GM12878 (cell line): Measurements from ENCODE around the gene TTF2. TPM values are rescaled to one million over a fixed set of nuclear protein-coding genes. Genes with fewer than 3 reads are reported as not detected.
A peak's percentile ranks its signal among the peaks of the same experiment; 100 is the strongest.

Source experiments
- ATAC-seq: fragments of 200-7000 bp; cut with Tn5 transposase; 3 replicates; pipeline ENCODE4 v1.9.1; 2020; ENCODE audit warnings: mild to moderate bottlenecking, moderate library complexity
- BruUV-seq: library from RNA; stranded (reverse); fragments of 400-500 nt; replicated peaks from 2 replicates; lab custom pipeline; 2021; lab: Mats Ljungman, UMichigan
- CTCF ChIA-PET: fragments of 300-600 bp; sonication (Branson Sonifier 250); formaldehyde crosslinking; extraction: SDS; loops from one replicate; lab custom pipeline; 2021; ENCODE audit warnings: inconsistent platforms; lab: Yijun Ruan, JAX
- POLR2A ChIA-PET: fragments of 350-600 bp; formaldehyde crosslinking; extraction: SDS; loops from one replicate; lab custom pipeline; 2021; ENCODE audit warnings: inconsistent platforms; lab: Charles Lee
- RAD21 ChIA-PET: fragments of 300-600 bp; sonication (Branson Sonifier 250); formaldehyde crosslinking; loops from one replicate; lab custom pipeline; 2023; ENCODE audit warnings: antibody characterized with exemption; ENCODE audit not compliant: unreplicated experiment; lab: Charles Lee
- SMC1A ChIA-PET: fragments of 300-600 bp; sonication (Branson Sonifier 250); formaldehyde crosslinking; loops from one replicate; lab custom pipeline; 2023; ENCODE audit not compliant: unreplicated experiment, uncharacterized antibody; lab: Charles Lee
- DNase-seq: peaks from one replicate; pipeline ENCODE4 v3.0.0-alpha.2; 2011; ENCODE audit warnings: low read depth, low spot score
- FAIRE-seq: peaks from 3 replicates; lab custom pipeline; 2011; peaks lifted over from hg19 to GRCh38; lab: Jason Lieb, UNC
- H2AFZ ChIP-seq: 2 replicates; pipeline ENCODE4 v1.6.0; 2011; ENCODE audit warnings: low read depth, low read length, control low read depth; ENCODE audit not compliant: control insufficient read depth
- H3K27ac ChIP-seq: 2 replicates; pipeline ENCODE4 v1.5.1; 2011; ENCODE audit warnings: control low read depth; ENCODE audit not compliant: control insufficient read depth, insufficient read depth
- H3K27me3 ChIP-seq, 2 experiments: replicated peaks in 1 of 2; 2 replicates each; pipeline versions ENCODE4 v1.6.0 to v1.6.1; 2011; ENCODE audit warnings: low read length in 1 of 2; ENCODE audit not compliant: control insufficient read depth in 2 of 2, insufficient read depth in 2 of 2
- H3K36me3 ChIP-seq, 2 experiments: 2 replicates each; pipeline ENCODE4 v1.5.1; 2011; ENCODE audit warnings: low read length in 1 of 2; ENCODE audit not compliant: control insufficient read depth in 2 of 2, insufficient read depth in 2 of 2
- H3K4me1 ChIP-seq: 2 replicates; pipeline ENCODE4 v1.6.1; 2011; ENCODE audit warnings: mild to moderate bottlenecking, low read length, moderate library complexity, mixed read lengths; ENCODE audit not compliant: control insufficient read depth, insufficient read depth
- H3K4me2 ChIP-seq: 2 replicates; pipeline ENCODE4 v1.6.0; 2011; ENCODE audit warnings: control low read depth; ENCODE audit not compliant: control insufficient read depth, insufficient read depth
- H3K4me3 ChIP-seq: fragments of 200-600 bp; sonication (generic); 2 replicates; pipeline ENCODE4 v1.5.1; 2016
- H3K79me2 ChIP-seq: 2 replicates; pipeline ENCODE4 v1.6.0; 2011; ENCODE audit warnings: low read length; ENCODE audit not compliant: control insufficient read depth, insufficient read depth
- H3K9ac ChIP-seq: 2 replicates; pipeline ENCODE4 v1.8.0; 2011; ENCODE audit warnings: low read length, control low read depth, mixed read lengths; ENCODE audit not compliant: control insufficient read depth, insufficient read depth
- H3K9me3 ChIP-seq: replicated peaks from 3 replicates; pipeline ENCODE4 v1.5.1; 2011; ENCODE audit warnings: mild to moderate bottlenecking, low read length; ENCODE audit not compliant: control insufficient read depth, insufficient read depth
- H4K20me1 ChIP-seq: 2 replicates; pipeline ENCODE4 v1.6.0; 2011; ENCODE audit not compliant: control insufficient read depth, insufficient read depth
- BHLHE40 ChIP-seq, 2 experiments: fragments of 450-650 bp in 1 of 2; IDR thresholded peaks; 2 replicates each; pipeline ENCODE4 v1.6.1; 2011 to 2017; ENCODE audit warnings: low read depth in 2 of 2, borderline replicate concordance in 1 of 2, improper control_type of control experiment in 1 of 2, low read length in 1 of 2, mild to moderate bottlenecking in 1 of 2
- HCFC1 ChIP-seq: fragments of 150-350 bp; IDR thresholded peaks from 2 replicates; pipeline ENCODE4 v1.6.1; 2014; ENCODE audit warnings: low read length
- HDAC6 ChIP-seq: fragments of 200-600 bp; sonication (generic); IDR thresholded peaks from one replicate; pipeline ENCODE4 v1.8.0; 2017; ENCODE audit warnings: antibody characterized with exemption; ENCODE audit not compliant: unreplicated experiment
- IKZF2 ChIP-seq, 2 experiments: fragments of 450-650 bp; IDR thresholded peaks; 2 replicates each; pipeline ENCODE4 v1.6.1; 2017; ENCODE audit warnings: mild to moderate bottlenecking in 2 of 2, moderate library complexity in 2 of 2
- NFIC ChIP-seq: IDR thresholded peaks from 2 replicates; pipeline ENCODE4 v1.6.1; 2012; ENCODE audit warnings: low read depth, mild to moderate bottlenecking, inconsistent platforms, low read length, moderate library complexity
- NKRF ChIP-seq: fragments of 450-650 bp; conservative IDR thresholded peaks from 2 replicates; pipeline ENCODE4 v1.6.1; 2017; ENCODE audit warnings: mild to moderate bottlenecking, moderate library complexity
- NR2C2 ChIP-seq: IDR thresholded peaks from 2 replicates; pipeline ENCODE4 v1.6.1; 2011; ENCODE audit warnings: borderline replicate concordance, low read depth; ENCODE audit not compliant: control insufficient read depth, insufficient read length
- PKNOX1 ChIP-seq: fragments of 450-650 bp; IDR thresholded peaks from 2 replicates; pipeline ENCODE4 v1.6.1; 2016; ENCODE audit warnings: mild to moderate bottlenecking
- PML ChIP-seq: IDR thresholded peaks from 2 replicates; pipeline ENCODE4 v1.6.1; 2012; ENCODE audit warnings: low read length, inconsistent platforms
- POLR2A ChIP-seq: IDR thresholded peaks from 2 replicates; pipeline ENCODE4 v1.6.1; 2011; ENCODE audit warnings: low read depth, mild to moderate bottlenecking, low read length
- RAD21 ChIP-seq: IDR thresholded peaks from 2 replicates; pipeline ENCODE4 v1.6.1; 2011; ENCODE audit warnings: mild to moderate bottlenecking, low read depth, low read length, moderate library complexity; ENCODE audit not compliant: insufficient read depth
- RELB ChIP-seq: fragments of 450-650 bp; IDR thresholded peaks from 2 replicates; pipeline ENCODE4 v1.6.1; 2017; ENCODE audit warnings: low read depth, mild to moderate bottlenecking, moderate library complexity
- SREBF1 ChIP-seq: IDR thresholded peaks from 2 replicates; pipeline ENCODE4 v1.6.1; 2012; ENCODE audit warnings: mild to moderate bottlenecking, low read length
- TBL1XR1 ChIP-seq: IDR thresholded peaks from 2 replicates; pipeline ENCODE4 v1.6.1; 2012; ENCODE audit warnings: low read depth, low read length, improper control_type of control experiment
- ZBED1 ChIP-seq: IDR thresholded peaks from 2 replicates; pipeline ENCODE4 v1.6.1; 2016; ENCODE audit warnings: borderline replicate concordance
- WGBS: methylation state at CpG from one replicate; pipeline ENCODE4 v1.1.6; 2016; ENCODE audit warnings: low lambda C conversion rate; ENCODE audit not compliant: insufficient replicate concordance, insufficient coverage; ENCODE audit errors: missing lambda C conversion rate; 5-methylcytosine and 5-hydroxymethylcytosine counted together
- in situ Hi-C: fragments of 300-500 bp; cut with MboI; formaldehyde crosslinking; loops from 9 replicates; pipeline ENCODE4 v1.14.3; 2018; ENCODE audit warnings: mixed read lengths
- intact Hi-C: fragments of 100-400 bp; cut with micrococcal nuclease; formaldehyde crosslinking; loops from one replicate; pipeline ENCODE4 v1.14.2; 2022; ENCODE audit not compliant: unreplicated experiment
- polyA plus RNA-seq, 11 experiments: library from polyadenylated mRNA; depleted of rRNA in 4 of 11; unstranded in 6 of 11; stranded (reverse) in 5 of 11; fragments of >200 nt; fragmentation: Nextera tagmentation in 4 of 11; fragmentation: Illumina TruSeq in 1 of 11; extraction: Ambion mirVana in 4 of 11; extraction: Trizol in 1 of 11; gene quantifications; 1 replicate in 1 of 11; 2 replicates in 10 of 11; pipeline versions ENCODE4 v1.2.1 to v1.2.3, GENCODE V29; 2011 to 2016; ENCODE audit warnings: inconsistent platforms in 2 of 11, missing spikeins in 2 of 11, low read depth in 1 of 11
- total RNA-seq, 4 experiments: library from RNA; depleted of rRNA in 3 of 4; stranded (reverse); fragments of >200 nt in 3 of 4; fragmentation: Illumina TruSeq in 1 of 4; extraction: Trizol in 1 of 4; gene quantifications; 2 replicates each; pipeline versions ENCODE4 v1.2.1 to v1.2.3, GENCODE V29; 2013 to 2021

The TTF2 gene
- total and polyA plus RNA-seq, 10 of the 15 experiments (the other 5 are each of a cell fraction or from before 2014, with no cell fraction given) = 17.7 to 134 (median 78.2) TPM

DNA sequence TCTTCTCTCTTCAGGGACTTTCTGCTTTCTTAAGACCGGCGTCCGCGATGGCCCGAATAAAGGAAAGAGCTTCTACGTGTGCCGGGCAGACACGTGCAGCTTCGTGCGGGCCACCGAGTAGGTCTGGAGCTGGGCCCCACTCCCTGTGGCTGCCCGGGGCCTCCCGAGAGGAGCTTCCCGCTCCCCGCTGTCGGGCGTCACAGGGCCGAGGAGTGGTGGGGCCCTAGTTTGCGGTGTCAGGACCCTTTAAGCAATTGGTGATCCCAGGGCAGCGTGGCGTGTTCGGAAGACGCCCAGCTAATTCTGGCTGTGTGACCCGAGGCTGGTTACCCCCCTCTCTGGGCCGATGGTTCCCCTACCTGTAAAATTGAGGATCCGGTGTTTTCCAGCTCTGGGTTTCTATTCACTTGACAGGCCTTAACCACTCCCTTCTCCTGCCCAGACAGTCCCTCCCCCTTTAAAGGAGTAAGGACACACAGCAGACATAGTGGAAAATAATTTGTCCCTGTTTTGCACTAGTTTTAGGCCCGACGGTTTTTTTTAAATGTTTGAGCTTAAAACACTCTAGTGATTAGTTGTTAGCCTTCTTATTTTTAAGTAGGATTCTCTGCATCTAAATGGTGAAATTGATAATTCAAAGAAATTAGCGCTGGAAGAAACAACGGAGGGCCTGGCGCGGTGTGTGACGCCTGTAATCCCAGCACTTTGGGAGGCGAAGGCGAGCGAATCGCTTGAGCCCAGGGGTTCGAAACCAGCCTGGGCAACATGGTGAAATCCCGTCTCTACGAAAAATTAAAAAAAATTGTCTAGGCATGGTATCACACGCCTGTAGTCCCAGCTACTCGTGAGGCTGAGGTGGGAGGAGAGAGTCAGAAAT, 553 bp downstream of the TTF2 start:
- peak; percentile 31 for DNase-seq
- intact Hi-C loops = loop anchor here (2.0 to 10.0 kb wide), 4 partner anchors 234 to 683 kb away; partner anchors contain the start of gene MAN1A2
- Histone ChIP-seq H3K36me3 (no peaks in the 10 kb centered on the region; a peak in 1 of 4 replicates), H3K27me3 (no peaks in the 10 kb centered on the region), H3K4me1 (peaks cover 4% of the 10 kb centered on the region), H3K4me3 (peak overlapping the region; percentile 84), H3K27ac (peak overlapping the region; percentile 81), H3K9ac (peak overlapping the region; percentile 87), H3K4me2 (peak overlapping the region; percentile 73), H3K79me2 (peaks cover 71% of the 10 kb centered on the region), H3K9me3 (no peaks in the 10 kb centered on the region), H4K20me1 (no peaks in the 10 kb centered on the region), H2AFZ (peak overlapping the region; percentile 56)
- peak; percentile 59 for ATAC-seq
- SMC1A ChIA-PET = interaction anchor here (0.6 to 5.7 kb wide), 36 partner anchors 8 to 545 kb away, joined by 3 to 73 read pairs (median 4); partner anchors contain the start of gene CD101
- POLR2A ChIA-PET = interaction anchor here (0.7 to 2.3 kb wide), 28 partner anchors 8 to 685 kb away, joined by 3 to 20 read pairs (median 4); partner anchors contain the start of gene CD101
- in situ Hi-C loops = no loop called here
- RAD21 ChIA-PET = interaction anchor here (0.6 to 6.4 kb wide), 41 partner anchors 9 to 922 kb away, joined by 3 to 81 read pairs (median 4); partner anchors contain the start of gene CD101
- FAIRE-seq = peak; percentile 57
- CTCF ChIA-PET = interaction anchor here (0.6 to 10.0 kb wide), 23 partner anchors 9 to 575 kb away, joined by 3 to 134 read pairs (median 3); partner anchors contain the start of gene CD101
- WGBS = 13% methylated on average over 42 of the region's 42 CpGs
- BruUV-seq = TSS peak; percentile 78
- TF ChIP-seq POLR2A (peak; percentile 62), ZBED1 (no peak), HDAC6 (peak; percentile 62), IKZF2 (IDR thresholded peaks at IDR 0.05) (peak in 1 of 2 experiments; percentile 53; a peak in 3 of 4 replicates), NR2C2 (no peak), SREBF1 (no peak), NFIC (no peak), RELB (peak; percentile 46; the same call in 1 of the 2 replicates), PML (no peak; the same call in 1 of the 2 replicates), HCFC1 (no peak), PKNOX1 (peak; percentile 54), TBL1XR1 (no peak), NKRF (peak; percentile 32; the same call in 1 of the 2 replicates), BHLHE40 (IDR thresholded peaks at IDR 0.05; ENCODE audit: borderline replicate concordance in 1 of 2, low read depth in 2 of 2, low read length in 1 of 2) (peak; percentile 68 to 92), RAD21 (no peak)
